ENCODE data around the gene MAP4K2. TPM values are rescaled to one million over a fixed set of nuclear protein-coding genes. Genes with fewer than 3 reads are reported as not detected.

MAP4K2 gene
- total and polyA plus RNA-seq, 2 experiments from 2014 or later, result 9.9 to 42.6 TPM

DNA sequence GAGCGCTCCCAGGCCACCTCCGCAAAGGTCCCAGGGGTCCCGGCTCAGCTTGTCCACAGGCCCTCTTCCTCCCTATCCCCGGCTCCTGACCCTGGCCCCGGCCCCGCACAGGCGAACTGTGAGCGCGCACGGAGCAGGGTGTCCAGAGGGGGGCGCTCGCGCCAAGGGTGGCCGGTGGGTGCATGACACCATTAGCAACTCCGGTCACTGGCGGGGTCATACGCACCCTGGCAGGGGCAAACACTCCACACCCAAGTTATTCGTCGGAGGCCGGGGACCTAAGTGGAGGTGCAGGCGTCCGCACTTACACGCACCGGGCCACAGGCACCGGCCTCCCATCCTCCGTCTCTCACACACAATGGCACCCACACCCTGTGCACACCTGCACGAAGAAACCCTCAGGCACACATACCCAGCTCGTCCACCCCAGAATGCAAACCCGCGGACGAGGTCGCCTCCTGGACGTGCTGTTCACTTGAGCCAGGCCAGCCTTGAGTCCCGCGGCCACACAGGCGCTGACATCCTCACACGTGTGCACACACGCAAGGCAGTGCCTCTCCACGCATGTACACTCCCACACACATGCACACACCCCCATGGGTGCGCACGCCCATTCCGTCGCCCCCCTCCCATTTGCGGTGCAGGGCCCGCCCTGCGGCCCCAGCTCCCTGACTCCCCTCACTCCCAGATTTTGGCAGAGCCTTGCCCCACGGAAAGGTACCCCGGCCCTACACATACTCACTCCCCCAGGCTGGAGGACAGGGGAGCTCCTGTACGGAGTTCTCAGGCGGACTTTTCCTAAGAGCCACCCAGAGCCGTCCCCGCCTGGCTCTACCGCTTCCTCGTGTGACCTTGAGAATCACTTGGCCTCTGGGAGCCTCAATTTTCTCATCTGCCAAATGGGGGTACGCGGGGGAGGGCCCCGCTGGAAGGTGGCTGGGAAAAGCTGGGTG is 59.1 kb downstream of the MAP4K2 start, which contains the start of gene RASGRP2:
TSS of gene RASGRP2 (minus strand) at position 552 of the 953 bp plus-strand sequence. CDS start 1,276 bp downstream, outside the sequence.
- H3K9me3 Mint-ChIP-seq, result no peaks in the 10 kb centered on the region; the same call in 2 of the 3 replicates

DNA sequence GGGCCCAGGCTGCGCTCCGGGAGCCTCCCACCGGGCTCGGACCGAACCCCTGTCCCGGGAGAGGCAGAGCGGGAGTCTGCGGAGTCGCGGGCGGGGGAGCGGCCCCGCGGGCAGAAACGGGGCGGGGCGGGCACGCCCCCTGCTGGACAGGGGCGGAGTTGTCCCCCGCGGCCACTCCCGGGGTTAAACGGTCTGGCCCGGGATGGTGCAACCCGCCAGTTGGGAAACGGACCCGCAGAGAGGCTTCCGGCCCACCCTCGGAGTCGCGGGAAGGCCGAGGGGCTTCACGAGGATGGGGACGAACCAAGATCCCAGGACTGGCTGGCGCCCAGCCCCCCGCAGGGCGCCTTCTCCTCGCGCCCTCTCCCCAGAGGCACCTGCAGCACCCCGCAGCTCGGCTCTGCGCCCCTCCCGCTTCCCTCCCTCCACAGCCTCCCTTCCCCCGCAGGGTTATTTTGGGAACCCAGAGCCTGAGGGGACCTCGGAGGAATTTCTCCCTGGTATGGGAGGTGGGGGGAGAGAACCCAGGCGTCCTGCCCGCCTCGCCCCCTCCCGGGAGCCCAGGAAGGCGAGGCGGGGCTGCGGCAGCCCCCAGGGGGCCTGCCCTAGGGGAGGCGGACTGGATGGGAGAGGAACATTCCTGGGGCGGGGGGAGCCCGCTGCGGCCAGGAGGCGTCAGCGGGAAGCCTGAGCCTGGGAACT is 60.0 kb downstream of the MAP4K2 start:
- H3K4me1 ChIP-seq (ENCODE audit: insufficient read depth), result peaks cover 37% of the 10 kb centered on the region
- no peak overlapping the region for H3K27ac ChIP-seq (ENCODE audit: low read depth)
- H3K36me3 ChIP-seq (ENCODE audit: insufficient read depth), result no peaks in the 10 kb centered on the region
- Mint-ChIP-seq H3K9me3 (no peaks in the 10 kb centered on the region; the same call in 2 of the 3 replicates), H3K27ac (no peak overlapping the region), H3K4me1 (peaks cover 37% of the 10 kb centered on the region), H3K27me3 (ENCODE audit: insufficient read depth, low read depth, poor library complexity) (peaks cover 39% of the 10 kb centered on the region), H3K4me3 (peak overlapping the region; percentile 14; the same call in 1 of the 3 replicates), H3K36me3 (ENCODE audit: low read depth) (peaks cover 23% of the 10 kb centered on the region)
- ATAC-seq (peak; percentile 20), DNase-seq (ENCODE audit: low spot score) (peak; percentile 70)
- H2AFZ ChIP-seq, result peak overlapping the region; percentile 43
- no peaks in the 10 kb centered on the region for H3K9me2 ChIP-seq (ENCODE audit: insufficient read depth)
- H3K4me3 ChIP-seq, result peak overlapping the region; percentile 84
- peaks cover 34% of the 10 kb centered on the region for H3K27me3 ChIP-seq (ENCODE audit: insufficient read depth)
- peaks cover 18% of the 10 kb centered on the region for H3F3A ChIP-seq (replicated peaks; ENCODE audit: low read depth)
- H3K4me2 ChIP-seq, result peak overlapping the region; percentile 92
- H3K79me2 ChIP-seq (replicated peaks; ENCODE audit: insufficient read depth), result no peaks in the 10 kb centered on the region
- no peaks in the 10 kb centered on the region for H4K20me1 ChIP-seq (replicated peaks; ENCODE audit: insufficient read depth)
- TF ChIP-seq, protein P1, sequence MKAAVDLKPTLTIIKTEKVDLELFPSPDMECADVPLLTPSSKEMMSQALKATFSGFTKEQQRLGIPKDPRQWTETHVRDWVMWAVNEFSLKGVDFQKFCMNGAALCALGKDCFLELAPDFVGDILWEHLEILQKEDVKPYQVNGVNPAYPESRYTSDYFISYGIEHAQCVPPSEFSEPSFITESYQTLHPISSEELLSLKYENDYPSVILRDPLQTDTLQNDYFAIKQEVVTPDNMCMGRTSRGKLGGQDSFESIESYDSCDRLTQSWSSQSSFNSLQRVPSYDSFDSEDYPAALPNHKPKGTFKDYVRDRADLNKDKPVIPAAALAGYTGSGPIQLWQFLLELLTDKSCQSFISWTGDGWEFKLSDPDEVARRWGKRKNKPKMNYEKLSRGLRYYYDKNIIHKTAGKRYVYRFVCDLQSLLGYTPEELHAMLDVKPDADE (IDR thresholded peaks at IDR 0.05), result no peak
- TF ChIP-seq EZH2 (IDR thresholded peaks at IDR 0.05; ENCODE audit: low read depth, unreplicated experiment) (no peak), JUNB (IDR thresholded peaks at IDR 0.05; ENCODE audit: unreplicated experiment) (no peak)
- TF ChIP-seq, protein P2, sequence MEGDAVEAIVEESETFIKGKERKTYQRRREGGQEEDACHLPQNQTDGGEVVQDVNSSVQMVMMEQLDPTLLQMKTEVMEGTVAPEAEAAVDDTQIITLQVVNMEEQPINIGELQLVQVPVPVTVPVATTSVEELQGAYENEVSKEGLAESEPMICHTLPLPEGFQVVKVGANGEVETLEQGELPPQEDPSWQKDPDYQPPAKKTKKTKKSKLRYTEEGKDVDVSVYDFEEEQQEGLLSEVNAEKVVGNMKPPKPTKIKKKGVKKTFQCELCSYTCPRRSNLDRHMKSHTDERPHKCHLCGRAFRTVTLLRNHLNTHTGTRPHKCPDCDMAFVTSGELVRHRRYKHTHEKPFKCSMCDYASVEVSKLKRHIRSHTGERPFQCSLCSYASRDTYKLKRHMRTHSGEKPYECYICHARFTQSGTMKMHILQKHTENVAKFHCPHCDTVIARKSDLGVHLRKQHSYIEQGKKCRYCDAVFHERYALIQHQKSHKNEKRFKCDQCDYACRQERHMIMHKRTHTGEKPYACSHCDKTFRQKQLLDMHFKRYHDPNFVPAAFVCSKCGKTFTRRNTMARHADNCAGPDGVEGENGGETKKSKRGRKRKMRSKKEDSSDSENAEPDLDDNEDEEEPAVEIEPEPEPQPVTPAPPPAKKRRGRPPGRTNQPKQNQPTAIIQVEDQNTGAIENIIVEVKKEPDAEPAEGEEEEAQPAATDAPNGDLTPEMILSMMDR (conservative IDR thresholded peaks at IDR 0.05; ENCODE audit: low read depth in 2 of 2), result peak; percentile 58 to 66

More for the DNA sequence above, 59.1 kb downstream of the MAP4K2 start, which contains the start of gene RASGRP2:
- ATAC-seq (peak; percentile 30), DNase-seq (ENCODE audit: low spot score) (peak; percentile 81)
- H2AFZ ChIP-seq, result peak within 1 kb of the TSS; percentile 14; the same call in 1 of the 2 replicates
- peaks cover 31% of the 10 kb centered on the region for H3K4me1 ChIP-seq (ENCODE audit: insufficient read depth)
- H3K4me3 Mint-ChIP-seq, result peak within 1 kb of the TSS; percentile 73
- H3F3A ChIP-seq (replicated peaks; ENCODE audit: low read depth), result peaks cover 18% of the 10 kb centered on the region
- H3K27ac Mint-ChIP-seq, result no peak within 1 kb of the TSS
- no peak for TF ChIP-seq ZNF114 (CRISPR knock-in tag; IDR thresholded peaks at IDR 0.05)
- TF ChIP-seq, protein P2 (conservative IDR thresholded peaks at IDR 0.05; ENCODE audit: low read depth in 2 of 2), result peak; percentile 75 to 86
- H3K4me1 Mint-ChIP-seq, result peaks cover 37% of the 10 kb centered on the region
- no peaks in the 10 kb centered on the region for H3K79me2 ChIP-seq (replicated peaks; ENCODE audit: insufficient read depth)
- peak within 1 kb of the TSS; percentile 98 for H3K4me2 ChIP-seq
- H3K27me3 Mint-ChIP-seq (ENCODE audit: insufficient read depth, low read depth, poor library complexity), result peaks cover 39% of the 10 kb centered on the region
- H4K20me1 ChIP-seq (replicated peaks; ENCODE audit: insufficient read depth), result no peaks in the 10 kb centered on the region
- H3K27ac ChIP-seq (ENCODE audit: low read depth), result no peak within 1 kb of the TSS
- H3K9me2 ChIP-seq (ENCODE audit: insufficient read depth), result no peaks in the 10 kb centered on the region
- H3K4me3 ChIP-seq, result peak within 1 kb of the TSS; percentile 84
- H3K36me3 ChIP-seq (ENCODE audit: insufficient read depth), result no peaks in the 10 kb centered on the region
- H3K36me3 Mint-ChIP-seq (ENCODE audit: low read depth), result peaks cover 19% of the 10 kb centered on the region
- peaks cover 34% of the 10 kb centered on the region for H3K27me3 ChIP-seq (ENCODE audit: insufficient read depth)
